Measurements from ENCODE around the gene SYT9.

SYT9 gene

DNA sequence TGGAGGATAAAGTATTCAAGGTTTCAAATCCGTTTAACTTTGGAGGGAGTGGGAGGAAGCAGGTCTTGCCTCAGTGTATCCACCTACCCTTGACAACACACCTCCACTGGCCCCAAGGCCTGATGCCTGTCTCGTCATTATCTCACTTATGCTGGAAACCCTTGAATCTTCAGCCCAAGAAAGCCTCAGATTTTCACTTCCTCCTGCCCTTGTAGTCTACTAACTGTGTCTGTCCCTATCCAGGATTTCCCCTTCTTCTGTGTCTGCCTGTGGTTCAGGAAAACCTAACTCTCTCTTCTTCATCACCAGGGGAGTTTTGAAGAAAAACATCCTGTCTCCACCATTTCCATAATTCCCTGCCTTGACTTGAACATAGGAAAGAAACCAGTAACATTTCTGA, 56.1 kb downstream of the SYT9 start:
- H3K36me3 ChIP-seq (ENCODE audit: control insufficient read depth, insufficient read depth, low read length) = no peaks in the 10 kb centered on the region
- no peaks in the 10 kb centered on the region for H3K4me1 ChIP-seq (ENCODE audit: control insufficient read depth, low read depth, low read length)
- no peaks in the 10 kb centered on the region for H3K79me2 ChIP-seq (ENCODE audit: control insufficient read depth, insufficient read depth, low read length)
- no peak overlapping the region for H3K18ac ChIP-seq (ENCODE audit: low read length)
- no peak overlapping the region for H2BK120ac ChIP-seq (ENCODE audit: low read depth, low read length)
- no peak overlapping the region for H3K9ac ChIP-seq (ENCODE audit: low read length)
- no peak for DNase-seq
- no peaks in the 10 kb centered on the region for H3K27me3 ChIP-seq (ENCODE audit: insufficient read depth, low read length, poor library complexity)
- no peak overlapping the region for H3K4me2 ChIP-seq (ENCODE audit: low read length)
- H3K4me3 ChIP-seq (ENCODE audit: low read length) = no peak overlapping the region
- WGBS (ENCODE audit: extremely low coverage, insufficient coverage, low lambda C conversion rate) = no CpG with 5 or more reads among the region's 2 CpGs
- H4K8ac ChIP-seq (ENCODE audit: low read depth, low read length) = no peak overlapping the region
- no peak overlapping the region for H3K4ac ChIP-seq (ENCODE audit: low read depth, low read length)
- H2BK15ac ChIP-seq (replicated peaks; ENCODE audit: low read depth) = no peak overlapping the region
- H3K79me1 ChIP-seq (ENCODE audit: low read length) = no peaks in the 10 kb centered on the region
- no peak overlapping the region for H4K5ac ChIP-seq (ENCODE audit: low read length)
- H3K56ac ChIP-seq (ENCODE audit: low read length) = no peak overlapping the region
- no peak overlapping the region for H2BK5ac ChIP-seq (ENCODE audit: low read length)
- H3K27ac ChIP-seq (ENCODE audit: low read depth, low read length) = no peak overlapping the region
- no peak overlapping the region for H3K23ac ChIP-seq (ENCODE audit: low read length)
- H2AK5ac ChIP-seq (ENCODE audit: low read length) = no peak overlapping the region

DNA sequence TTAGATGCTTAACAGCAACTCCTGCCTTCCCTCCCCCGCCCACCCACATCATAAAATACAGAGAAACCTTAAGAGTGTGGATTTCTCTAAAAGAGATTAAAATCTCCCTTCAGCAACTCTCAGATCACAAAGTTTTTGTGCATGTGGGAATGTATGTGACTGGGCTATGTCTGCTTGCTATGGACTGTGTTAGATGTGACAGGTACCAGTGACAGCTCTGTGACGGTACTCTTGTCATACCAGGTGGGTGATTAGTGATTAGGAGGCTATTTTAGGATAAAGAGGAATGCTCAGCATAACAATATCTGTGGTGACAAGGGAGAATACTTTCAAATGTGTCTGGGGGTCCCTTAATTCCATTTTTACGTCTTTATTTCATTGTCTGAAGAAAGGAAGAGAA, 60.2 kb downstream of the SYT9 start:
- Histone ChIP-seq H3K4me3 (ENCODE audit: low read length) (no peak overlapping the region), H3K27me3 (ENCODE audit: insufficient read depth, low read length, poor library complexity) (no peaks in the 10 kb centered on the region), H2BK120ac (ENCODE audit: low read depth, low read length) (no peak overlapping the region), H3K9ac (ENCODE audit: low read length) (no peak overlapping the region), H2BK15ac (replicated peaks; ENCODE audit: low read depth) (no peak overlapping the region), H2BK5ac (ENCODE audit: low read length) (no peak overlapping the region), H2AK5ac (ENCODE audit: low read length) (no peak overlapping the region), H3K56ac (ENCODE audit: low read length) (no peak overlapping the region), H3K4ac (ENCODE audit: low read depth, low read length) (no peak overlapping the region), H4K8ac (ENCODE audit: low read depth, low read length) (no peak overlapping the region), H3K18ac (ENCODE audit: low read length) (no peak overlapping the region), H3K4me1 (ENCODE audit: control insufficient read depth, low read depth, low read length) (no peaks in the 10 kb centered on the region), H4K5ac (ENCODE audit: low read length) (no peak overlapping the region), H3K4me2 (ENCODE audit: low read length) (no peak overlapping the region), H3K79me2 (ENCODE audit: control insufficient read depth, insufficient read depth, low read length) (no peaks in the 10 kb centered on the region), H3K79me1 (ENCODE audit: low read length) (no peaks in the 10 kb centered on the region), H3K36me3 (ENCODE audit: control insufficient read depth, insufficient read depth, low read length) (no peaks in the 10 kb centered on the region), H3K23ac (ENCODE audit: low read length) (no peak overlapping the region), H3K27ac (ENCODE audit: low read depth, low read length) (no peak overlapping the region)
- no CpG with 5 or more reads among the region's 3 CpGs for WGBS (ENCODE audit: extremely low coverage, insufficient coverage, low lambda C conversion rate)
- no peak for DNase-seq

DNA sequence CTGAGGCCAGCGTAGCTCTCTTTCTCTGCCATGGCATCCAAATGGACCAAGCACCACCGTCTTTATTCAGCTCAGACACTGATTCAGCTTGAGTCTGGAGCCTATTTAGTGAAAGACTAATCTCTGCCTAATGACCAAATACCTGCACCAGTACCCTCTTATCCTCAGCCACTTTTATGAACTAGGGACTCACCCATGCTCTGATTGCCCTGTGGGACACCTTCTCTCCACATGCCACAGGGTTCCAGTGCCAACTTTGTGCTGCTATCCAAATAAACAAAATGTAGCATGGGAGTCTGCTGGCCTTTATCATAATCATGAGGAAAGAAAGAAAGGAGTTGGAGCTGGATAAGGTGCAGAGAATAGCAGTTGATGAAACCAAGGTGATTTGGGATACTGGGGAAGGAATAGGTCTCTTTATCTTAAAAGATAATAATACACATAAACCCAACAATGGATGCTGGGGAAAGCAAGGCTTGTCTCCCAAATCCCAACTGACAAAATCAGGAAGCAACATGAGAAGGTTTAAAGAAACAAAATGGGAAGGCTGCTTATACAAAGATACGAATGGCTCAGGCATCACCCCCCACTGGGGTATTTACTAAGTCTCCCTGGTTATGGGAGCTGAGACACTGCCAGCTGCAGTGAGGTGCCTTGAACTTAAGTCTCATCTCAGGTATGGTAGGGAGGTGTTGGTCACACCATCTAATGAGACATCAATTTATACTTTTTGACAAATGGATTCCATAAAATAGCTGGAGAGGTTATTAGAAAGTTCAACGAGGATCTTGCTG, 63.3 kb downstream of the SYT9 start:
- no peaks in the 10 kb centered on the region for H3K79me1 ChIP-seq (ENCODE audit: low read length)
- DNase-seq = peak; percentile 9
- no peak overlapping the region for H3K4ac ChIP-seq (ENCODE audit: low read depth, low read length)
- H3K9ac ChIP-seq (ENCODE audit: low read length) = no peak overlapping the region
- H2AK5ac ChIP-seq (ENCODE audit: low read length) = no peak overlapping the region
- H3K4me3 ChIP-seq (ENCODE audit: low read length) = no peak overlapping the region
- no peak overlapping the region for H3K56ac ChIP-seq (ENCODE audit: low read length)
- no peaks in the 10 kb centered on the region for H3K4me1 ChIP-seq (ENCODE audit: control insufficient read depth, low read depth, low read length)
- no peak overlapping the region for H3K23ac ChIP-seq (ENCODE audit: low read length)
- H4K8ac ChIP-seq (ENCODE audit: low read depth, low read length) = no peak overlapping the region
- WGBS (ENCODE audit: extremely low coverage, insufficient coverage, low lambda C conversion rate) = no CpG with 5 or more reads among the region's 4 CpGs
- H3K27me3 ChIP-seq (ENCODE audit: insufficient read depth, low read length, poor library complexity) = no peaks in the 10 kb centered on the region
- H3K27ac ChIP-seq (ENCODE audit: low read depth, low read length) = no peak overlapping the region
- H3K36me3 ChIP-seq (ENCODE audit: control insufficient read depth, insufficient read depth, low read length) = no peaks in the 10 kb centered on the region
- H4K5ac ChIP-seq (ENCODE audit: low read length) = no peak overlapping the region
- no peak overlapping the region for H2BK120ac ChIP-seq (ENCODE audit: low read depth, low read length)
- H3K79me2 ChIP-seq (ENCODE audit: control insufficient read depth, insufficient read depth, low read length) = no peaks in the 10 kb centered on the region
- H2BK5ac ChIP-seq (ENCODE audit: low read length) = no peak overlapping the region
- no peak overlapping the region for H3K4me2 ChIP-seq (ENCODE audit: low read length)
- no peak overlapping the region for H2BK15ac ChIP-seq (replicated peaks; ENCODE audit: low read depth)
- H3K18ac ChIP-seq (ENCODE audit: low read length) = no peak overlapping the region

DNA sequence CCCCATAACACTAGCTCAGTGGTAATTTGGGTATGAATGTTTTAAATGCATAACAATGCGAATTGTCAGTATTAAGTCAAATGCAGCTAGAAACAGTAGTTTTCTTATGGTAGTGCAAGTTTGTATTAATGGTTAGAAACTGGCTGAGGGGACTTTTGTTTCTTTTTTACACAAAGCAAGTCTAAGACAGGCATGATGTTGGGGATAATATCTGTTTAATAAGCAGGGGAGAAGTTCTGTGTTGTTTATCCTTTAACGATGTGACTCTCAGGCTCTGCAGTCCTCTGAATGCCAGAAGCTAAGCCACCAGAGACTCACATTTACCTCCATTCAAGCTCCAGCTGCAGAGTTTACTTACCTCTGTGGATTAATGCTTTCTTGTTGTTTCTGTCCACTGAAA, 67.8 kb downstream of the SYT9 start:
- H3K23ac ChIP-seq (ENCODE audit: low read length) = no peak overlapping the region
- DNase-seq = no peak
- no peak overlapping the region for H3K18ac ChIP-seq (ENCODE audit: low read length)
- H4K5ac ChIP-seq (ENCODE audit: low read length) = no peak overlapping the region
- no peak overlapping the region for H2BK15ac ChIP-seq (replicated peaks; ENCODE audit: low read depth)
- H3K27me3 ChIP-seq (ENCODE audit: insufficient read depth, low read length, poor library complexity) = no peaks in the 10 kb centered on the region
- no peaks in the 10 kb centered on the region for H3K79me1 ChIP-seq (ENCODE audit: low read length)
- H2BK5ac ChIP-seq (ENCODE audit: low read length) = no peak overlapping the region
- no peak overlapping the region for H3K4ac ChIP-seq (ENCODE audit: low read depth, low read length)
- H4K8ac ChIP-seq (ENCODE audit: low read depth, low read length) = no peak overlapping the region
- no peak overlapping the region for H3K56ac ChIP-seq (ENCODE audit: low read length)
- H3K4me2 ChIP-seq (ENCODE audit: low read length) = no peak overlapping the region
- no peaks in the 10 kb centered on the region for H3K36me3 ChIP-seq (ENCODE audit: control insufficient read depth, insufficient read depth, low read length)
- H3K27ac ChIP-seq (ENCODE audit: low read depth, low read length) = no peak overlapping the region
- no peak overlapping the region for H2AK5ac ChIP-seq (ENCODE audit: low read length)
- WGBS (ENCODE audit: extremely low coverage, insufficient coverage, low lambda C conversion rate) = no CpG with 5 or more reads among the region's 2 CpGs
- H3K9ac ChIP-seq (ENCODE audit: low read length) = no peak overlapping the region
- H2BK120ac ChIP-seq (ENCODE audit: low read depth, low read length) = no peak overlapping the region
- no peaks in the 10 kb centered on the region for H3K4me1 ChIP-seq (ENCODE audit: control insufficient read depth, low read depth, low read length)
- H3K4me3 ChIP-seq (ENCODE audit: low read length) = no peak overlapping the region
- no peaks in the 10 kb centered on the region for H3K79me2 ChIP-seq (ENCODE audit: control insufficient read depth, insufficient read depth, low read length)

DNA sequence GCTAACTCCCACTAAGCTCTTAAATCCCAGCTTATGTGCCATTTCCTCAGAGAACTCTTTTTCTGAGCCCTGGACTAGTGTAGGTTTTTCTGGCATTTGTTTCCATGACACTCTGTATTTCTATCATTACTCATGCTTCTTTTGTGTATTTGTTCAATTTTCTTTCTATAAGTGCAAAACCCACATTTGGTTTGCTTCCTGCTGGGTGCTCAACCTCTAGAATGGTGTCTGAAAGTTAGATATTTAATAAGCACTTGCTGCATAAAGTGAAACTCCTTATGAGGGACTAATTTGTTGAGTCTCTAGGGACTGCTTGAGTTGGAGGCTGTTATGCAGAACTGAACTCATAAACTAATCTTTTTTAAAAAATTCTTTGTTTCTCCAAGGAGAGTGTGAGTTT, 68.6 kb downstream of the SYT9 start:
- Histone ChIP-seq H3K4ac (ENCODE audit: low read depth, low read length) (no peak overlapping the region), H3K4me3 (ENCODE audit: low read length) (no peak overlapping the region), H3K18ac (ENCODE audit: low read length) (no peak overlapping the region), H4K8ac (ENCODE audit: low read depth, low read length) (no peak overlapping the region), H2BK120ac (ENCODE audit: low read depth, low read length) (no peak overlapping the region), H3K79me1 (ENCODE audit: low read length) (no peaks in the 10 kb centered on the region), H3K27ac (ENCODE audit: low read depth, low read length) (no peak overlapping the region), H3K9ac (ENCODE audit: low read length) (no peak overlapping the region), H3K27me3 (ENCODE audit: insufficient read depth, low read length, poor library complexity) (no peaks in the 10 kb centered on the region), H3K79me2 (ENCODE audit: control insufficient read depth, insufficient read depth, low read length) (no peaks in the 10 kb centered on the region), H2BK5ac (ENCODE audit: low read length) (no peak overlapping the region), H4K5ac (ENCODE audit: low read length) (no peak overlapping the region), H3K36me3 (ENCODE audit: control insufficient read depth, insufficient read depth, low read length) (no peaks in the 10 kb centered on the region), H3K4me2 (ENCODE audit: low read length) (no peak overlapping the region), H2BK15ac (replicated peaks; ENCODE audit: low read depth) (no peak overlapping the region), H3K4me1 (ENCODE audit: control insufficient read depth, low read depth, low read length) (no peaks in the 10 kb centered on the region), H3K23ac (ENCODE audit: low read length) (no peak overlapping the region), H3K56ac (ENCODE audit: low read length) (no peak overlapping the region), H2AK5ac (ENCODE audit: low read length) (no peak overlapping the region)
- DNase-seq = no peak
